ENCODE results near the gene BPGM. TPM values are rescaled to one million over a fixed set of nuclear protein-coding genes. Genes with fewer than 3 reads are reported as not detected.
A peak's percentile ranks its signal among the peaks of the same experiment; 100 is the strongest.

The BPGM gene
- polyA plus RNA-seq, 2 donors: 9.5 to 27.1 TPM

GRCh38 chr7:134707663-134708378, 61.2 kb downstream of the BPGM start:
- Histone ChIP-seq H3K9me3 (ENCODE audit: control insufficient read depth in 2 of 2, insufficient read depth in 1 of 2, low read depth in 1 of 2, low read length in 1 of 2) (no peaks in the 10 kb centered on the region), H3K27ac (ENCODE audit: low read depth in 2 of 2, low read length in 1 of 2) (no peak overlapping the region), H3K4me1 (ENCODE audit: control insufficient read depth in 2 of 2, insufficient read depth in 2 of 2, low read length in 1 of 2) (no peaks in the 10 kb centered on the region), H3K36me3 (ENCODE audit: control insufficient read depth in 2 of 2, insufficient read depth in 2 of 2, low read length in 1 of 2) (no peaks in the 10 kb centered on the region), H3K27me3 (ENCODE audit: control insufficient read depth in 1 of 2, insufficient read depth in 2 of 2, low read length in 2 of 2) (no peaks in the 10 kb centered on the region), H3K4me3 (ENCODE audit: low read depth in 1 of 2, low read length in 2 of 2) (no peak overlapping the region)
- 92 to 99% methylated on average over 4 of the region's 4 CpGs for WGBS, 2 donors

- H3K4me3 ChIP-seq (ENCODE audit: low read depth in 1 of 2, low read length in 2 of 2): no peak overlapping the region
- no peaks in the 10 kb centered on the region for H3K9me3 ChIP-seq (ENCODE audit: control insufficient read depth in 2 of 2, insufficient read depth in 1 of 2, low read depth in 1 of 2, low read length in 1 of 2)
- H3K4me1 ChIP-seq (ENCODE audit: control insufficient read depth in 2 of 2, insufficient read depth in 2 of 2, low read length in 1 of 2): no peaks in the 10 kb centered on the region
- no peaks in the 10 kb centered on the region for H3K27me3 ChIP-seq (ENCODE audit: control insufficient read depth in 1 of 2, insufficient read depth in 2 of 2, low read length in 2 of 2)
- H3K27ac ChIP-seq (ENCODE audit: low read depth in 2 of 2, low read length in 1 of 2): no peak overlapping the region
- no peaks in the 10 kb centered on the region for H3K36me3 ChIP-seq (ENCODE audit: control insufficient read depth in 2 of 2, insufficient read depth in 2 of 2, low read length in 1 of 2)
- WGBS, 2 donors: 57 to 63% methylated on average over 2 of the region's 2 CpGs
Measured at GRCh38 chr7:134708692-134709091, 62.0 kb downstream of the BPGM start.

GRCh38 chr7:134709197-134709596, 62.5 kb downstream of the BPGM start:
- no peaks in the 10 kb centered on the region for H3K4me1 ChIP-seq (ENCODE audit: control insufficient read depth in 2 of 2, insufficient read depth in 2 of 2, low read length in 1 of 2)

GRCh38 chr7:134710511-134710853, 63.8 kb downstream of the BPGM start:
- H3K9me3 ChIP-seq (ENCODE audit: control insufficient read depth in 2 of 2, insufficient read depth in 1 of 2, low read depth in 1 of 2, low read length in 1 of 2): no peaks in the 10 kb centered on the region
- H3K27me3 ChIP-seq (ENCODE audit: control insufficient read depth in 1 of 2, insufficient read depth in 2 of 2, low read length in 2 of 2): no peaks in the 10 kb centered on the region
- no peaks in the 10 kb centered on the region for H3K4me1 ChIP-seq (ENCODE audit: control insufficient read depth in 2 of 2, insufficient read depth in 2 of 2, low read length in 1 of 2)
- no peaks in the 10 kb centered on the region for H3K36me3 ChIP-seq (ENCODE audit: control insufficient read depth in 2 of 2, insufficient read depth in 2 of 2, low read length in 1 of 2)
- H3K27ac ChIP-seq (ENCODE audit: low read depth in 2 of 2, low read length in 1 of 2): no peak overlapping the region
- WGBS, 2 donors: 82 to 87% methylated on average over 8 of the region's 8 CpGs
- H3K4me3 ChIP-seq (ENCODE audit: low read depth in 1 of 2, low read length in 2 of 2): no peak overlapping the region

More at GRCh38 chr7:134709197-134709596, 62.5 kb downstream of the BPGM start:
- H3K4me3 ChIP-seq (ENCODE audit: low read depth in 1 of 2, low read length in 2 of 2): no peak overlapping the region
- H3K36me3 ChIP-seq (ENCODE audit: control insufficient read depth in 2 of 2, insufficient read depth in 2 of 2, low read length in 1 of 2): no peaks in the 10 kb centered on the region
- no peak overlapping the region for H3K27ac ChIP-seq (ENCODE audit: low read depth in 2 of 2, low read length in 1 of 2)
- no peaks in the 10 kb centered on the region for H3K27me3 ChIP-seq (ENCODE audit: control insufficient read depth in 1 of 2, insufficient read depth in 2 of 2, low read length in 2 of 2)
- H3K9me3 ChIP-seq (ENCODE audit: control insufficient read depth in 2 of 2, insufficient read depth in 1 of 2, low read depth in 1 of 2, low read length in 1 of 2): no peaks in the 10 kb centered on the region
- WGBS, 2 donors: 72 to 87% methylated on average over 2 of the region's 2 CpGs

GRCh38 chr7:134710854-134711624, 64.4 kb downstream of the BPGM start:
- Histone ChIP-seq H3K4me1 (ENCODE audit: control insufficient read depth in 2 of 2, insufficient read depth in 2 of 2, low read length in 1 of 2) (no peaks in the 10 kb centered on the region), H3K27ac (ENCODE audit: low read depth in 2 of 2, low read length in 1 of 2) (peak overlapping the region in 1 of 2 donors; percentile 44), H3K27me3 (ENCODE audit: control insufficient read depth in 1 of 2, insufficient read depth in 2 of 2, low read length in 2 of 2) (no peaks in the 10 kb centered on the region), H3K4me3 (ENCODE audit: low read depth in 1 of 2, low read length in 2 of 2) (no peak overlapping the region), H3K9me3 (ENCODE audit: control insufficient read depth in 2 of 2, insufficient read depth in 1 of 2, low read depth in 1 of 2, low read length in 1 of 2) (no peaks in the 10 kb centered on the region), H3K36me3 (ENCODE audit: control insufficient read depth in 2 of 2, insufficient read depth in 2 of 2, low read length in 1 of 2) (no peaks in the 10 kb centered on the region)
- 53 to 64% methylated on average over 9 of the region's 9 CpGs for WGBS, 2 donors

- Histone ChIP-seq H3K4me1 (ENCODE audit: control insufficient read depth in 2 of 2, insufficient read depth in 2 of 2, low read length in 1 of 2) (no peaks in the 10 kb centered on the region), H3K36me3 (ENCODE audit: control insufficient read depth in 2 of 2, insufficient read depth in 2 of 2, low read length in 1 of 2) (no peaks in the 10 kb centered on the region), H3K27ac (ENCODE audit: low read depth in 2 of 2, low read length in 1 of 2) (peak overlapping the region in 1 of 2 donors; percentile 22), H3K4me3 (ENCODE audit: low read depth in 1 of 2, low read length in 2 of 2) (no peak overlapping the region), H3K27me3 (ENCODE audit: control insufficient read depth in 1 of 2, insufficient read depth in 2 of 2, low read length in 2 of 2) (no peaks in the 10 kb centered on the region), H3K9me3 (ENCODE audit: control insufficient read depth in 2 of 2, insufficient read depth in 1 of 2, low read depth in 1 of 2, low read length in 1 of 2) (no peaks in the 10 kb centered on the region)
- 85% methylated on average over 4 of the region's 4 CpGs for WGBS, 2 donors
Measured at GRCh38 chr7:134712196-134712595, 65.5 kb downstream of the BPGM start.

GRCh38 chr7:134714470-134715205, 68.0 kb downstream of the BPGM start:
- Histone ChIP-seq H3K4me3 (ENCODE audit: low read depth in 1 of 2, low read length in 2 of 2) (no peak overlapping the region), H3K27ac (ENCODE audit: low read depth in 2 of 2, low read length in 1 of 2) (no peak overlapping the region), H3K4me1 (ENCODE audit: control insufficient read depth in 2 of 2, insufficient read depth in 2 of 2, low read length in 1 of 2) (no peaks in the 10 kb centered on the region), H3K36me3 (ENCODE audit: control insufficient read depth in 2 of 2, insufficient read depth in 2 of 2, low read length in 1 of 2) (no peaks in the 10 kb centered on the region), H3K27me3 (ENCODE audit: control insufficient read depth in 1 of 2, insufficient read depth in 2 of 2, low read length in 2 of 2) (no peaks in the 10 kb centered on the region), H3K9me3 (ENCODE audit: control insufficient read depth in 2 of 2, insufficient read depth in 1 of 2, low read depth in 1 of 2, low read length in 1 of 2) (no peaks in the 10 kb centered on the region)
- whole genome bisulfite sequencing, 2 donors: 79 to 84% methylated on average over 2 of the region's 2 CpGs

GRCh38 chr7:134718211-134718875, 71.7 kb downstream of the BPGM start:
- no peak overlapping the region for H3K4me3 ChIP-seq (ENCODE audit: low read depth in 1 of 2, low read length in 2 of 2)
- 62 to 65% methylated on average over 2 of the region's 2 CpGs for WGBS, 2 donors
- no peak overlapping the region for H3K27ac ChIP-seq (ENCODE audit: low read depth in 2 of 2, low read length in 1 of 2)
- H3K4me1 ChIP-seq (ENCODE audit: control insufficient read depth in 2 of 2, insufficient read depth in 2 of 2, low read length in 1 of 2): no peaks in the 10 kb centered on the region
- H3K27me3 ChIP-seq (ENCODE audit: control insufficient read depth in 1 of 2, insufficient read depth in 2 of 2, low read length in 2 of 2): no peaks in the 10 kb centered on the region
- H3K36me3 ChIP-seq (ENCODE audit: control insufficient read depth in 2 of 2, insufficient read depth in 2 of 2, low read length in 1 of 2): no peaks in the 10 kb centered on the region
- no peaks in the 10 kb centered on the region for H3K9me3 ChIP-seq (ENCODE audit: control insufficient read depth in 2 of 2, insufficient read depth in 1 of 2, low read depth in 1 of 2, low read length in 1 of 2)
